ENCODE results near the gene DISC1. TPM values are rescaled to one million over a fixed set of nuclear protein-coding genes. Genes with fewer than 3 reads are reported as not detected.

The DISC1 gene
- total and polyA plus RNA-seq, 2 of the 13 experiments (the other 11 are each of a cell fraction or from before 2014, with no cell fraction given): 4.2 to 4.6 TPM

DNA sequence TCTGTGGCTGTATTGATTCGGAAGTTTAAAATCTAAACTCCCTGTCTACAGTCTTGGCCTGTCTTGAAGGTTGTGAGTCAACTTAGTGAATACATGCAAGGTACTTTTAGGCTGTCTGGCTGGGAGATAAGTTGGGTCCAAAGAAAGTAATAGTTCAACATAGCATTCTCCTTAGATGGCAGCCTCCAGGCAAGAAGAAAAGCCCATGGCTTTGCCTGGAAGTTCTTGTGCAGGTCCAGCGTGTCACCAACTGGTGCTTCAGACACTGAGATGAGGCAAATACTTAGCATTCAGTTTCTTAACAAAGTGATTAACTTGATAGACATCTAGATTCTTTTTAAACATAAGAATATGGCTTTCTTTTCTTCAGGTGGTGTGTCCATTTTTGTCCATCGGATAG is 328.2 kb downstream of the DISC1 start:
- ATAC-seq (no peak), FAIRE-seq (no peak), DNase-seq (ENCODE audit: low spot score) (no peak)
- no peak overlapping the region for H2AFZ ChIP-seq (ENCODE audit: low read length)
- no peak for TF ChIP-seq ATRX (CRISPR knock-in tag; IDR thresholded peaks at IDR 0.05; ENCODE audit: borderline replicate concordance)
- no peak for TF ChIP-seq PRPF4 (IDR thresholded peaks at IDR 0.05; ENCODE audit: low read depth, low read length, poor library complexity, severe bottlenecking)
- no peak for TF ChIP-seq HMG20B (CRISPR knock-in tag; conservative IDR thresholded peaks at IDR 0.05)
- TF ChIP-seq, protein P1, sequence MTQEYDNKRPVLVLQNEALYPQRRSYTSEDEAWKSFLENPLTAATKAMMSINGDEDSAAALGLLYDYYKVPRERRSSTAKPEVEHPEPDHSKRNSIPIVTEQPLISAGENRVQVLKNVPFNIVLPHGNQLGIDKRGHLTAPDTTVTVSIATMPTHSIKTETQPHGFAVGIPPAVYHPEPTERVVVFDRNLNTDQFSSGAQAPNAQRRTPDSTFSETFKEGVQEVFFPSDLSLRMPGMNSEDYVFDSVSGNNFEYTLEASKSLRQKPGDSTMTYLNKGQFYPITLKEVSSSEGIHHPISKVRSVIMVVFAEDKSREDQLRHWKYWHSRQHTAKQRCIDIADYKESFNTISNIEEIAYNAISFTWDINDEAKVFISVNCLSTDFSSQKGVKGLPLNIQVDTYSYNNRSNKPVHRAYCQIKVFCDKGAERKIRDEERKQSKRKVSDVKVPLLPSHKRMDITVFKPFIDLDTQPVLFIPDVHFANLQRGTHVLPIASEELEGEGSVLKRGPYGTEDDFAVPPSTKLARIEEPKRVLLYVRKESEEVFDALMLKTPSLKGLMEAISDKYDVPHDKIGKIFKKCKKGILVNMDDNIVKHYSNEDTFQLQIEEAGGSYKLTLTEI (CRISPR knock-in tag; conservative IDR thresholded peaks at IDR 0.05): no peak
- no peak for TF ChIP-seq ZNF703 (CRISPR knock-in tag; IDR thresholded peaks at IDR 0.05; ENCODE audit: borderline replicate concordance)
- no peak for TF ChIP-seq SRSF1 (optimal IDR thresholded peaks at IDR 0.05; ENCODE audit: low read depth, low read length)
- no peak for TF ChIP-seq SPEN (CRISPR knock-in tag; IDR thresholded peaks at IDR 0.05; ENCODE audit: low read depth)
- no peak for TF ChIP-seq ZNF772 (CRISPR knock-in tag; IDR thresholded peaks at IDR 0.05)
- TF ChIP-seq REPIN1 (CRISPR knock-in tag; IDR thresholded peaks at IDR 0.05; ENCODE audit: borderline replicate concordance, low read depth): no peak
- no peak for TF ChIP-seq SIX1 (CRISPR knock-in tag; IDR thresholded peaks at IDR 0.05; ENCODE audit: borderline replicate concordance)
- no peak for TF ChIP-seq ZNF12 (CRISPR knock-in tag; IDR thresholded peaks at IDR 0.05)
- TF ChIP-seq SMARCE1 (IDR thresholded peaks at IDR 0.05; ENCODE audit: borderline replicate concordance): no peak
- TF ChIP-seq ZNF430 (CRISPR knock-in tag; IDR thresholded peaks at IDR 0.05): no peak
- POLR2A ChIA-PET: no interaction called here
- no peaks in the 10 kb centered on the region for H3K27me3 ChIP-seq (ENCODE audit: control insufficient read depth in 1 of 2, insufficient read depth in 2 of 2, low read length in 2 of 2)
- WGBS (ENCODE audit: low lambda C conversion rate): 95% methylated on average over 3 of the region's 3 CpGs
- H3K4me3 ChIP-seq (replicated peaks in 1 of 3; ENCODE audit: insufficient read depth in 1 of 3, low read depth in 2 of 3, low read length in 3 of 3): no peak overlapping the region
- CTCF ChIA-PET (ENCODE audit: low intra/inter-chr PET ratio, low total read pairs): no interaction called here
- intact Hi-C loops (cut with micrococcal nuclease; ENCODE audit: unreplicated experiment): no loop called here
- no peak overlapping the region for H3K9ac ChIP-seq (ENCODE audit: insufficient read depth, low read depth, low read length)
- no peaks in the 10 kb centered on the region for H4K20me1 ChIP-seq (ENCODE audit: insufficient read depth, low read length)
- H3K27ac ChIP-seq (ENCODE audit: extremely low read length, insufficient read depth, low read length): no peak overlapping the region
- H3K79me2 ChIP-seq (ENCODE audit: insufficient read depth, low read length): no peaks in the 10 kb centered on the region
- H3K4me2 ChIP-seq (ENCODE audit: low read depth, low read length): no peak overlapping the region
- H3K4me1 ChIP-seq (ENCODE audit: insufficient read depth, low read length): no peaks in the 10 kb centered on the region
- no peaks in the 10 kb centered on the region for H3K9me3 ChIP-seq (ENCODE audit: low read length)
- in situ Hi-C loops (cut with HindIII; ENCODE audit: extremely low pct_ligation_motif_present, low pct_unique_long_range_greater_than_20kb): no loop called here
- peaks cover 0 to under 1% of the 10 kb centered on the region in 2 experiments; a peak in 2 of 5 replicates for H3K36me3 ChIP-seq (replicated peaks in 1 of 2; ENCODE audit: control insufficient read depth in 1 of 2, insufficient read depth in 2 of 2, low read length in 2 of 2)
- no TSS peak for BruUV-seq (replicated peaks)
